Measurements from ENCODE around the gene PLEKHG5. TPM values are rescaled to one million over a fixed set of nuclear protein-coding genes. Genes with fewer than 3 reads are reported as not detected.

Gene PLEKHG5
- total and polyA plus RNA-seq, 4 donors = 0.28 to 1.9 (median 1.1) TPM

DNA sequence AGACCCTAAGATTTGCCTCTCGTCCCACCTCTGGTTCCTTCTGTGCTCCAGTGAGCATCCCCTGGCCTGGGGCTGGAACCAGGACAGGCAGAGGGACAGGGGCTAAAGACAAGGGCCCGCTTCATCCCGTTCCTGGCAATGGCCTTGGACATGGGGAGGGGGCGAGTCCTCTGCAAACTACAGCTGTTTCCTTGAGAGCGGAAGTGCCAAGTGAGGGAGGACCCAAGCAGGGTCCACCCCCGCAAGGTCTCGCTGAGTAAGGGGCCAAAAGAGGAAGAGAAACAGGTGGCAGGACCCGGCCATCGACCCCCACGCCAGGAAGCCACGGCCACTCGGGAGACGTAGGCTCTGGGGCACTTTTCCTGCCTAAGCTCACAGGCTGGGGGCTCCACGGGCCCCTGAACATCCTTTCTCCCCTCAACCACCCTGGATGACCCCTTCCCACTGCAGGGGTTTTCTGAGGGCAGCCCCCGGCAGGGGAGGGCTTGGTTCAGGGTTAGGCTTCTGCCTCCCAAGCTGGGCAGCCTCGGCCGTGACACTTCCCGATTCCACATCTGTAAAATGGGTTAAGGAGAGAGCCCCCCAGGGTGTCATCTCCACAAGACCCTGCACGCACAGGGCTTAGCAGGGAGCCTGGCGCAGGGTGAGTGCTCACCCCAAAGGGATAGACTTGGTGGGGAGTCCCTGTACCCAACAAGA is 17.9 kb upstream of the PLEKHG5 start:
- no peaks in the 10 kb centered on the region for H3K27me3 ChIP-seq (ENCODE audit: control insufficient read depth in 4 of 4, insufficient read depth in 4 of 4, low read length in 3 of 4)
- no peak overlapping the region for H3K4me3 ChIP-seq (ENCODE audit: low read depth in 1 of 3, low read length in 3 of 3)
- no peak overlapping the region for H3K9ac ChIP-seq (ENCODE audit: low read depth in 1 of 2, low read length in 2 of 2)
- H3K9me3 ChIP-seq (ENCODE audit: control insufficient read depth in 4 of 4, low read length in 3 of 4) = no peaks in the 10 kb centered on the region
- TF ChIP-seq FOXA2 (IDR thresholded peaks at IDR 0.05) (no peak), TAF1 (conservative IDR thresholded peaks at IDR 0.05) (no peak), HNF4G (IDR thresholded peaks at IDR 0.05) (no peak), GABPA (IDR thresholded peaks at IDR 0.05 in 1 of 2, conservative IDR thresholded peaks at IDR 0.05 in 1 of 2) (no peak)
- TF ChIP-seq, protein P1, sequence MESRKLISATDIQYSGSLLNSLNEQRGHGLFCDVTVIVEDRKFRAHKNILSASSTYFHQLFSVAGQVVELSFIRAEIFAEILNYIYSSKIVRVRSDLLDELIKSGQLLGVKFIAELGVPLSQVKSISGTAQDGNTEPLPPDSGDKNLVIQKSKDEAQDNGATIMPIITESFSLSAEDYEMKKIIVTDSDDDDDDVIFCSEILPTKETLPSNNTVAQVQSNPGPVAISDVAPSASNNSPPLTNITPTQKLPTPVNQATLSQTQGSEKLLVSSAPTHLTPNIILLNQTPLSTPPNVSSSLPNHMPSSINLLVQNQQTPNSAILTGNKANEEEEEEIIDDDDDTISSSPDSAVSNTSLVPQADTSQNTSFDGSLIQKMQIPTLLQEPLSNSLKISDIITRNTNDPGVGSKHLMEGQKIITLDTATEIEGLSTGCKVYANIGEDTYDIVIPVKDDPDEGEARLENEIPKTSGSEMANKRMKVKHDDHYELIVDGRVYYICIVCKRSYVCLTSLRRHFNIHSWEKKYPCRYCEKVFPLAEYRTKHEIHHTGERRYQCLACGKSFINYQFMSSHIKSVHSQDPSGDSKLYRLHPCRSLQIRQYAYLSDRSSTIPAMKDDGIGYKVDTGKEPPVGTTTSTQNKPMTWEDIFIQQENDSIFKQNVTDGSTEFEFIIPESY (IDR thresholded peaks at IDR 0.05) = no peak
- 76% methylated on average over 20 of the region's 20 CpGs for WGBS
- no peaks in the 10 kb centered on the region for H3K36me3 ChIP-seq (ENCODE audit: control insufficient read depth in 4 of 4, insufficient read depth in 3 of 4, low read depth in 1 of 4, low read length in 3 of 4)
- no peak for DNase-seq (ENCODE audit: low spot score)
- no peaks in the 10 kb centered on the region for H3K4me1 ChIP-seq (ENCODE audit: control insufficient read depth in 4 of 4, insufficient read depth in 4 of 4, low read length in 3 of 4)
- H3K27ac ChIP-seq (ENCODE audit: low read depth in 1 of 2, low read length in 2 of 2) = no peak overlapping the region

DNA sequence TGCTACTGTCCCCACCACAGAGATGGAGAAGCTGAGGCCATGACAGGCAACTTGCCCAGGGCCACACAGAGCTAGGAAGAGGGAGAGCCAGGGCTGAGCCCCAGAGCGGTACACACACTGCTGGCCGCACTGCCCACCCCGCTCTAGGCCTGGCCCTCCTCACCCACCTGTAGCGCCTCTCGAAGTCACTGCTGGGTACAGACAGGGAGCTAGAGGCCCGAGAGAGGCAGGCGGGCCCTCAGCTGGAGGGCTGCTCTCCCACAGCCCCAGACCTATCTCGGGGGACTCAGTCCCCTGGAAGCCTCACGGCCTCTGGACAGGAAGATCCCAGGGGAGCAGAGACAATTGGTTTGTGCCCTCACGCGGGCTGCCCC is 17.3 kb upstream of the PLEKHG5 start:
- no peak overlapping the region for H3K9ac ChIP-seq (ENCODE audit: low read depth in 1 of 2, low read length in 2 of 2)
- TF ChIP-seq FOXA1 (IDR thresholded peaks at IDR 0.05) = no peak
- no peaks in the 10 kb centered on the region for H3K9me3 ChIP-seq (ENCODE audit: control insufficient read depth in 4 of 4, low read length in 3 of 4)
- no peaks in the 10 kb centered on the region for H3K4me1 ChIP-seq (ENCODE audit: control insufficient read depth in 4 of 4, insufficient read depth in 4 of 4, low read length in 3 of 4)
- no peak overlapping the region for H3K27ac ChIP-seq (ENCODE audit: low read depth in 1 of 2, low read length in 2 of 2)
- H3K36me3 ChIP-seq (ENCODE audit: control insufficient read depth in 4 of 4, insufficient read depth in 3 of 4, low read depth in 1 of 4, low read length in 3 of 4) = no peaks in the 10 kb centered on the region
- H3K4me3 ChIP-seq (ENCODE audit: low read depth in 1 of 3, low read length in 3 of 3) = no peak overlapping the region
- DNase-seq (ENCODE audit: low spot score) = no peak
- no peaks in the 10 kb centered on the region for H3K27me3 ChIP-seq (ENCODE audit: control insufficient read depth in 4 of 4, insufficient read depth in 4 of 4, low read length in 3 of 4)
- 94% methylated on average over 11 of the region's 11 CpGs for WGBS

DNA sequence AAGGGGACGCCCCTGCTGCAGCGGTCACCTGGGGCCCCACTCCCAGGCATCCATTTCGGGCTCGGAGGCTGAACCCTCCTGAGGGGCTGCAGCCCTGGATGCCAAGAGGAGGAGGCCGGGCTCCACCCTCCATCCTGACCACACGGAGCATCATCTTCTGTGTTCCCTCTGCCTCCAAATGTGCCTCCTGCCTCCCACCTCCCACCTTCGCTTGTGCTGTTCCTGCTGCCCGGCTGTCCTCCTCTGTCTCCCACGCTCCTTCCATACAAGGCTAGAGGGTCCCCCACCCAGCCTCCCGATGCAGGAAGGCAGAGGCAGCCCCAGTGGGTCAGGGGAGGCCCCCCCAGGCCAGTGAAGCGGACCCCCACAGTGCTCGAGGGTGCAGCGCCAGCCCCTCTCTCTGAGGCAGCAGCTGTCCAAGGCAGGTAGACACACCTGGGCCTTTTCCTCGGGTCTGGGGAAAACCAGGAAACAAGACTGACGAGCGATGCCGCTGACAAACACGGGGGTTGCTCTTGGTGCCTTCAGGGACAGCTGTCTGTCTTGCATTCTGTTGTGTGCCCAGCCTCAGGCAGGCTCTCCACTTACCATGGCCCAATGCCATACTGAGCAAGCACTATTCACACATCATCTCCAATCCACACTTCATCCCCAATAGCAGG is 16.8 kb upstream of the PLEKHG5 start:
- 85% methylated on average over 18 of the region's 18 CpGs for WGBS
- TF ChIP-seq NR2F2 (IDR thresholded peaks at IDR 0.05) (no peak), RXRA (IDR thresholded peaks at IDR 0.05) (no peak), EGR1 (IDR thresholded peaks at IDR 0.05; ENCODE audit: low read depth in 2 of 2) (no peak), SP1 (IDR thresholded peaks at IDR 0.05) (no peak), JUND (IDR thresholded peaks at IDR 0.05) (no peak)
- TF ChIP-seq, protein P2, sequence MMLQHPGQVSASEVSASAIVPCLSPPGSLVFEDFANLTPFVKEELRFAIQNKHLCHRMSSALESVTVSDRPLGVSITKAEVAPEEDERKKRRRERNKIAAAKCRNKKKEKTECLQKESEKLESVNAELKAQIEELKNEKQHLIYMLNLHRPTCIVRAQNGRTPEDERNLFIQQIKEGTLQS (IDR thresholded peaks at IDR 0.05) = no peak
- Histone ChIP-seq H3K27ac (ENCODE audit: low read depth in 1 of 2, low read length in 2 of 2) (no peak overlapping the region), H3K9ac (ENCODE audit: low read depth in 1 of 2, low read length in 2 of 2) (no peak overlapping the region), H3K9me3 (ENCODE audit: control insufficient read depth in 4 of 4, low read length in 3 of 4) (no peaks in the 10 kb centered on the region), H3K4me3 (ENCODE audit: low read depth in 1 of 3, low read length in 3 of 3) (no peak overlapping the region), H3K4me1 (ENCODE audit: control insufficient read depth in 4 of 4, insufficient read depth in 4 of 4, low read length in 3 of 4) (no peaks in the 10 kb centered on the region), H3K27me3 (ENCODE audit: control insufficient read depth in 4 of 4, insufficient read depth in 4 of 4, low read length in 3 of 4) (no peaks in the 10 kb centered on the region), H3K36me3 (ENCODE audit: control insufficient read depth in 4 of 4, insufficient read depth in 3 of 4, low read depth in 1 of 4, low read length in 3 of 4) (no peaks in the 10 kb centered on the region)
- no peak for DNase-seq (ENCODE audit: low spot score)
